ENCODE data around the gene VGLL1. TPM values are rescaled to one million over a fixed set of nuclear protein-coding genes. Genes with fewer than 3 reads are reported as not detected.

Gene VGLL1
- polyA plus RNA-seq, 3 donors = not detected

- 98% methylated on average over 5 of the region's 5 CpGs for WGBS (ENCODE audit: insufficient coverage)
- peaks cover 0 to 3% (median 0%) of the 10 kb centered on the region in 3 donors for H3K27me3 Mint-ChIP-seq (ENCODE audit: low read depth in 3 of 3)
- H3K27ac Mint-ChIP-seq = no peak overlapping the region
Measured at GRCh38 chrX:136549226-136549625, 17.2 kb downstream of the VGLL1 start.

GRCh38 chrX:136551410-136551809 lies 19.4 kb downstream of the VGLL1 start:
- peaks cover 0 to 3% of the 10 kb centered on the region in 2 donors for H3K27me3 ChIP-seq (ENCODE audit: control insufficient read depth in 2 of 2, insufficient read depth in 2 of 2, low read length in 2 of 2)
- no peak overlapping the region for H3K27ac Mint-ChIP-seq
- H3K4me1 ChIP-seq (ENCODE audit: control insufficient read depth in 1 of 2, insufficient read depth in 2 of 2, low read length in 2 of 2) = no peaks in the 10 kb centered on the region
- no peak overlapping the region for H3K4me3 ChIP-seq (replicated peaks in 1 of 3; ENCODE audit: low read depth in 2 of 3, low read length in 3 of 3)
- DNase-seq = no peak
- intact Hi-C loops (cut with micrococcal nuclease) = no loop called here
- H3K9me3 Mint-ChIP-seq = no peaks in the 10 kb centered on the region
- WGBS (ENCODE audit: insufficient coverage) = no CpG with 5 or more reads among the region's 1 CpG
- H3K27ac ChIP-seq (ENCODE audit: low read depth in 1 of 2, low read length in 2 of 2) = no peak overlapping the region
- no peaks in the 10 kb centered on the region for H3K36me3 Mint-ChIP-seq
- no peaks in the 10 kb centered on the region for H4K20me1 ChIP-seq (ENCODE audit: insufficient read depth, low read length)
- no peak overlapping the region for H3K4me2 ChIP-seq (replicated peaks; ENCODE audit: extremely low read depth, low read length, poor library complexity, severe bottlenecking)
- no peak overlapping the region for H3K4me3 Mint-ChIP-seq
- H3K79me2 ChIP-seq (ENCODE audit: insufficient read depth, low read length) = no peaks in the 10 kb centered on the region
- no peaks in the 10 kb centered on the region for H3K9me3 ChIP-seq (replicated peaks in 1 of 2; ENCODE audit: control insufficient read depth in 1 of 2, insufficient read depth in 1 of 2, low read length in 2 of 2)
- no peak for TF ChIP-seq CTCF (IDR thresholded peaks at IDR 0.05)
- H3K9ac ChIP-seq (ENCODE audit: insufficient read depth, low read length, poor library complexity, severe bottlenecking) = no peak overlapping the region
- H3K4me1 Mint-ChIP-seq = no peaks in the 10 kb centered on the region
- peaks cover 0 to 3% (median 0%) of the 10 kb centered on the region in 3 donors for H3K27me3 Mint-ChIP-seq (ENCODE audit: low read depth in 3 of 3)
- no peaks in the 10 kb centered on the region for H3K36me3 ChIP-seq (replicated peaks in 1 of 2; ENCODE audit: control insufficient read depth in 1 of 2, insufficient read depth in 2 of 2, low read length in 2 of 2)
- H2AFZ ChIP-seq (ENCODE audit: insufficient read depth, low read depth, low read length, poor library complexity, severe bottlenecking) = no peak overlapping the region

More at GRCh38 chrX:136549226-136549625, 17.2 kb downstream of the VGLL1 start:
- Histone ChIP-seq H3K4me1 (ENCODE audit: control insufficient read depth in 1 of 2, insufficient read depth in 2 of 2, low read length in 2 of 2) (no peaks in the 10 kb centered on the region), H3K36me3 (replicated peaks in 1 of 2; ENCODE audit: control insufficient read depth in 1 of 2, insufficient read depth in 2 of 2, low read length in 2 of 2) (no peaks in the 10 kb centered on the region), H3K79me2 (ENCODE audit: insufficient read depth, low read length) (no peaks in the 10 kb centered on the region), H3K9me3 (replicated peaks in 1 of 2; ENCODE audit: control insufficient read depth in 1 of 2, insufficient read depth in 1 of 2, low read length in 2 of 2) (no peaks in the 10 kb centered on the region), H2AFZ (ENCODE audit: insufficient read depth, low read depth, low read length, poor library complexity, severe bottlenecking) (no peak overlapping the region), H3K4me2 (replicated peaks; ENCODE audit: extremely low read depth, low read length, poor library complexity, severe bottlenecking) (no peak overlapping the region), H3K27me3 (ENCODE audit: control insufficient read depth in 2 of 2, insufficient read depth in 2 of 2, low read length in 2 of 2) (peaks cover 0 to 1% of the 10 kb centered on the region in 2 donors), H4K20me1 (ENCODE audit: insufficient read depth, low read length) (no peaks in the 10 kb centered on the region), H3K9ac (ENCODE audit: insufficient read depth, low read length, poor library complexity, severe bottlenecking) (no peak overlapping the region), H3K27ac (ENCODE audit: low read depth in 1 of 2, low read length in 2 of 2) (no peak overlapping the region), H3K4me3 (replicated peaks in 1 of 3; ENCODE audit: low read depth in 2 of 3, low read length in 3 of 3) (no peak overlapping the region)
- Mint-ChIP-seq H3K9me3 (no peaks in the 10 kb centered on the region), H3K4me3 (no peak overlapping the region), H3K4me1 (no peaks in the 10 kb centered on the region), H3K36me3 (no peaks in the 10 kb centered on the region)
- TF ChIP-seq CTCF (IDR thresholded peaks at IDR 0.05) = no peak
- DNase-seq = no peak
- intact Hi-C loops (cut with micrococcal nuclease) = no loop called here

Data from CD14-positive monocyte (primary cell).